IMR-90 (cell line): Measurements from ENCODE around the gene XPNPEP2. TPM values are rescaled to one million over a fixed set of nuclear protein-coding genes. Genes with fewer than 3 reads are reported as not detected.

ENCODE experiments used
- ATAC-seq: fragments of 200-7000 bp; cut with Tn5 transposase; 2 replicates; pipeline ENCODE4 v1.9.1; 2020; ENCODE audit warnings: low read depth, mild to moderate bottlenecking, moderate library complexity
- BruUV-seq: library from RNA; stranded (reverse); fragments of 400-500 nt; replicated peaks from 2 replicates; lab custom pipeline; 2021; lab: Mats Ljungman, UMichigan
- CTCF ChIA-PET: fragments of 300-600 bp; formaldehyde crosslinking; extraction: SDS; loops from one replicate; lab custom pipeline; 2021; ENCODE audit warnings: antibody characterized with exemption; lab: Yijun Ruan, JAX
- POLR2A ChIA-PET: fragments of 300-600 bp; sonication (Branson Sonifier 250); formaldehyde crosslinking; loops from one replicate; lab custom pipeline; 2022; ENCODE audit warnings: antibody characterized with exemption; ENCODE audit not compliant: unreplicated experiment; lab: Charles Lee
- DNase-seq: peaks from one replicate; pipeline ENCODE4 v3.0.0; 2013
- H2AFZ ChIP-seq: replicated peaks from 2 replicates; pipeline ENCODE3; 2013; ENCODE audit warnings: low read length, mild to moderate bottlenecking; ENCODE audit not compliant: poor library complexity
- H2AK5ac ChIP-seq: 2 replicates; pipeline ENCODE4 v1.6.1; 2013; ENCODE audit warnings: low read depth, low read length, inconsistent platforms
- H2AK9ac ChIP-seq: replicated peaks from 2 replicates; pipeline ENCODE3; 2013; ENCODE audit warnings: mild to moderate bottlenecking, low read depth, low read length, moderate library complexity; ENCODE audit not compliant: poor library complexity
- H2BK120ac ChIP-seq: 2 replicates; pipeline ENCODE4 v1.6.1; 2013; ENCODE audit warnings: low read depth, low read length, inconsistent platforms
- H2BK15ac ChIP-seq: 3 replicates; pipeline ENCODE4 v1.6.1; 2013; ENCODE audit warnings: low read depth, low read length, inconsistent platforms
- H2BK20ac ChIP-seq: 2 replicates; pipeline ENCODE4 v1.6.1; 2013; ENCODE audit warnings: low read depth, mild to moderate bottlenecking, inconsistent platforms, low read length, moderate library complexity
- H2BK5ac ChIP-seq: 2 replicates; pipeline ENCODE4 v1.6.1; 2013; ENCODE audit warnings: mild to moderate bottlenecking, low read depth, low read length, inconsistent platforms; ENCODE audit not compliant: poor library complexity, severe bottlenecking
- H3K14ac ChIP-seq: replicated peaks from 2 replicates; pipeline ENCODE4 v1.6.1; 2013; ENCODE audit warnings: low read depth, low read length, inconsistent platforms
- H3K18ac ChIP-seq: 2 replicates; pipeline ENCODE4 v1.6.1; 2013; ENCODE audit warnings: low read depth, low read length, control low read depth
- H3K23ac ChIP-seq: 2 replicates; pipeline ENCODE4 v1.6.1; 2013; ENCODE audit warnings: low read depth, low read length, inconsistent platforms
- H3K27ac ChIP-seq: 2 replicates; pipeline ENCODE4 v1.5.1; 2013; ENCODE audit warnings: mild to moderate bottlenecking, control low read depth, low read length; ENCODE audit not compliant: insufficient read depth
- H3K27me3 ChIP-seq: 2 replicates; pipeline ENCODE4 v1.6.1; 2013; ENCODE audit warnings: low read length; ENCODE audit not compliant: control insufficient read depth, insufficient read depth
- H3K36me3 ChIP-seq: 2 replicates; pipeline ENCODE4 v1.6.1; 2013; ENCODE audit warnings: low read length, mixed read lengths; ENCODE audit not compliant: control insufficient read depth, insufficient read depth
- H3K4ac ChIP-seq: 2 replicates; pipeline ENCODE4 v1.6.1; 2013; ENCODE audit warnings: low read depth, low read length, inconsistent platforms
- H3K4me1 ChIP-seq: 2 replicates; pipeline ENCODE4 v1.6.1; 2013; ENCODE audit warnings: low read length, mixed read lengths; ENCODE audit not compliant: control insufficient read depth, insufficient read depth
- H3K4me2 ChIP-seq: 2 replicates; pipeline ENCODE4 v1.6.1; 2013; ENCODE audit warnings: low read depth, mild to moderate bottlenecking, control low read depth, low read length, moderate library complexity
- H3K4me3 ChIP-seq: 2 replicates; pipeline ENCODE4 v1.5.1; 2013; ENCODE audit warnings: low read depth, mild to moderate bottlenecking, control low read depth, low read length, moderate library complexity; ENCODE audit not compliant: insufficient read depth
- H3K56ac ChIP-seq: 2 replicates; pipeline ENCODE4 v1.6.1; 2013; ENCODE audit warnings: low read length, inconsistent platforms; ENCODE audit not compliant: insufficient read depth; ENCODE audit errors: extremely low read depth
- H3K79me1 ChIP-seq, 2 experiments: 2 replicates each; pipeline ENCODE4 v1.6.1; 2013; ENCODE audit warnings: low read length in 2 of 2, inconsistent platforms in 1 of 2, low read depth in 1 of 2
- H3K9ac ChIP-seq: 2 replicates; pipeline ENCODE4 v1.6.1; 2013; ENCODE audit warnings: low read depth, low read length, control low read depth
- H3K9me1 ChIP-seq: 2 replicates; pipeline ENCODE4 v1.6.1; 2013; ENCODE audit warnings: low read length, inconsistent platforms; ENCODE audit not compliant: insufficient read depth
- H3K9me3 ChIP-seq: 2 replicates; pipeline ENCODE4 v1.6.1; 2013; ENCODE audit warnings: low read length; ENCODE audit not compliant: control insufficient read depth, insufficient read depth
- H4K20me1 ChIP-seq: 2 replicates; pipeline ENCODE4 v1.6.1; 2013; ENCODE audit warnings: low read length, inconsistent platforms; ENCODE audit not compliant: insufficient read depth
- H4K5ac ChIP-seq: 2 replicates; pipeline ENCODE4 v1.6.1; 2013; ENCODE audit warnings: mild to moderate bottlenecking, low read depth, low read length, control low read depth
- H4K8ac ChIP-seq, 2 experiments: 2 replicates each; pipeline ENCODE4 v1.6.1; 2013; ENCODE audit warnings: low read depth in 2 of 2, low read length in 2 of 2, control low read depth in 1 of 2, inconsistent platforms in 1 of 2
- H4K91ac ChIP-seq: 2 replicates; pipeline ENCODE4 v1.6.1; 2013; ENCODE audit warnings: low read depth, low read length, inconsistent platforms; ENCODE audit not compliant: insufficient read depth
- CEBPB ChIP-seq: IDR thresholded peaks from 2 replicates; pipeline ENCODE4 v1.6.1; 2012; ENCODE audit warnings: low read depth, low read length, improper control_type of control experiment
- CHD1 ChIP-seq: IDR thresholded peaks from 2 replicates; pipeline ENCODE4 v1.6.1; 2012; ENCODE audit warnings: low read depth, low read length, improper control_type of control experiment
- CTCF ChIP-seq: conservative IDR thresholded peaks from 2 replicates; pipeline ENCODE4 v1.5.1; 2012; ENCODE audit warnings: mild to moderate bottlenecking, low read depth, low read length, improper control_type of control experiment
- ELK1 ChIP-seq: fragments of 150-350 bp; IDR thresholded peaks from 2 replicates; pipeline ENCODE4 v1.6.1; 2016; ENCODE audit warnings: low read depth, mild to moderate bottlenecking, low read length, moderate library complexity, borderline replicate concordance
- FOS ChIP-seq: fragments of 150-350 bp; IDR thresholded peaks from 2 replicates; pipeline ENCODE4 v1.6.1; 2016; ENCODE audit warnings: low read depth, low read length
- MAFK ChIP-seq: IDR thresholded peaks from 2 replicates; pipeline ENCODE4 v1.6.1; 2012; ENCODE audit warnings: low read depth, low read length, improper control_type of control experiment
- MAZ ChIP-seq: IDR thresholded peaks from 2 replicates; pipeline ENCODE4 v1.6.1; 2012; ENCODE audit warnings: low read depth, mild to moderate bottlenecking, low read length, improper control_type of control experiment, moderate library complexity, borderline replicate concordance
- MXI1 ChIP-seq: IDR thresholded peaks from 2 replicates; pipeline ENCODE4 v1.6.1; 2012; ENCODE audit warnings: low read depth, mild to moderate bottlenecking, low read length, moderate library complexity, borderline replicate concordance
- NFE2L2 ChIP-seq: fragments of 150-350 bp; IDR thresholded peaks from 2 replicates; pipeline ENCODE4 v1.6.1; 2016; ENCODE audit warnings: low read depth, mild to moderate bottlenecking, low read length
- POLR2A ChIP-seq: IDR thresholded peaks from 2 replicates; pipeline ENCODE4 v1.6.1; 2012; ENCODE audit warnings: mild to moderate bottlenecking, low read depth, low read length
- RAD21 ChIP-seq: IDR thresholded peaks from 2 replicates; pipeline ENCODE4 v1.6.1; 2012; ENCODE audit warnings: low read length, improper control_type of control experiment
- RCOR1 ChIP-seq: IDR thresholded peaks from 2 replicates; pipeline ENCODE4 v1.6.1; 2012; ENCODE audit warnings: mild to moderate bottlenecking, low read length, improper control_type of control experiment; ENCODE audit not compliant: insufficient replicate concordance
- RFX5 ChIP-seq: IDR thresholded peaks from 2 replicates; pipeline ENCODE4 v1.8.0; 2012; ENCODE audit warnings: low read depth, mild to moderate bottlenecking, low read length, moderate library complexity
- SMC3 ChIP-seq: fragments of 150-350 bp; IDR thresholded peaks from 2 replicates; pipeline ENCODE4 v1.6.1; 2016; ENCODE audit warnings: low read depth, mild to moderate bottlenecking, antibody characterized with exemption, low read length, moderate library complexity
- USF2 ChIP-seq: fragments of 150-350 bp; IDR thresholded peaks from 2 replicates; pipeline ENCODE4 v1.6.1; 2017; ENCODE audit warnings: mild to moderate bottlenecking, antibody characterized with exemption, low read length, low read depth
- WGBS, 2 experiments: methylation state at CpG; one replicate each; pipeline versions ENCODE4 v1.1.5 to v1.1.7; 2013; ENCODE audit warnings: missing lambda C conversion rate in 2 of 2; ENCODE audit not compliant: insufficient read length in 1 of 2; ENCODE audit errors: extremely low coverage in 2 of 2; 5-methylcytosine and 5-hydroxymethylcytosine counted together
- dilution Hi-C: fragments of 300-500 bp; cut with HindIII; formaldehyde crosslinking; loops from one replicate; pipeline ENCODE4 v1.14.3; 2018; ENCODE audit warnings: low sequenced_read_pairs; ENCODE audit not compliant: unreplicated experiment
- in situ Hi-C: fragments of 300-500 bp; cut with MboI; formaldehyde crosslinking; loops from 3 replicates; pipeline ENCODE4 v1.14.3; 2019; ENCODE audit warnings: low sequenced_read_pairs, inconsistent platforms, mixed read lengths
- intact Hi-C: fragments of 100-400 bp; cut with micrococcal nuclease; formaldehyde crosslinking; loops from 2 replicates; pipeline ENCODE4 v1.10.0; 2022
- polyA plus RNA-seq, 3 experiments: library from polyadenylated mRNA; depleted of rRNA; stranded (reverse); fragments of >200 nt; gene quantifications; 2 replicates each; pipeline ENCODE4 v1.2.3, GENCODE V29; 2012; ENCODE audit warnings: low replicate concordance in 1 of 3
- total RNA-seq: library from RNA; depleted of rRNA; stranded (reverse); fragments of >200 nt; gene quantifications from 2 replicates; pipeline ENCODE4 v1.2.3, GENCODE V29; 2012

Gene XPNPEP2
- total and polyA plus RNA-seq, 2 of the 4 experiments (the other 2 are of a cell fraction) = under 0.01 to 0.07 TPM

- no peaks in the 10 kb centered on the region for H3K79me1 ChIP-seq
- no peak overlapping the region for H3K23ac ChIP-seq
- no peak overlapping the region for H2BK120ac ChIP-seq
- H3K36me3 ChIP-seq = no peaks in the 10 kb centered on the region
- BruUV-seq = no TSS peak
- H3K4me3 ChIP-seq = no peak overlapping the region
- H3K4me1 ChIP-seq = no peaks in the 10 kb centered on the region
- no peaks in the 10 kb centered on the region for H3K9me3 ChIP-seq
- TF ChIP-seq SMC3 (no peak), RFX5 (no peak), CHD1 (no peak), MAFK (no peak), USF2 (no peak), NFE2L2 (no peak), RCOR1 (no peak), POLR2A (no peak), MAZ (no peak), RAD21 (no peak), MXI1 (no peak), FOS (no peak), CEBPB (no peak), ELK1 (no peak), CTCF (no peak)
- no peak overlapping the region for H2BK20ac ChIP-seq
- no peak overlapping the region for H3K18ac ChIP-seq
- H2AFZ ChIP-seq = no peak overlapping the region
- no peak overlapping the region for H4K8ac ChIP-seq
- no peak overlapping the region for H3K4ac ChIP-seq
- H2AK9ac ChIP-seq = no peak overlapping the region
- in situ Hi-C loops (no loop called here), intact Hi-C loops (no loop called here), dilution Hi-C loops (no loop called here)
- no peak overlapping the region for H3K14ac ChIP-seq
- ChIA-PET CTCF (no interaction called here), POLR2A (no interaction called here)
- ATAC-seq = no peak
- no peak overlapping the region for H4K5ac ChIP-seq
- H3K9me1 ChIP-seq = no peaks in the 10 kb centered on the region
- no peak overlapping the region for H3K27ac ChIP-seq
- H2AK5ac ChIP-seq = no peak overlapping the region
- WGBS, 2 experiments = no CpG with 5 or more reads among the region's 3 CpGs
- H3K9ac ChIP-seq = no peak overlapping the region
- H3K4me2 ChIP-seq = no peak overlapping the region
- no peak overlapping the region for H3K56ac ChIP-seq
- DNase-seq = no peak
- H2BK5ac ChIP-seq = no peak overlapping the region
- H3K27me3 ChIP-seq = peaks cover 2% of the 10 kb centered on the region; the same call in 1 of the 2 replicates
- no peak overlapping the region for H2BK15ac ChIP-seq
- H4K91ac ChIP-seq = no peak overlapping the region
- no peaks in the 10 kb centered on the region; the same call in 1 of the 2 replicates for H4K20me1 ChIP-seq
Observed at GRCh38 chrX:129790146-129790545, 51.4 kb downstream of the XPNPEP2 start.
